Endothelial cell of umbilical vein (primary cell): Measurements from ENCODE around the gene TECTA. TPM values are rescaled to one million over a fixed set of nuclear protein-coding genes. Genes with fewer than 3 reads are reported as not detected.

Source experiments
- BruUV-seq: library from RNA; stranded (reverse); fragments of 400-500 nt; replicated peaks from 2 replicates; lab custom pipeline; 2021; lab: Mats Ljungman, UMichigan
- CTCF ChIA-PET: fragments of 300-600, 350-600 bp; sonication (Branson Sonifier 250); formaldehyde crosslinking; loops from one replicate; lab custom pipeline; 2021; ENCODE audit warnings: antibody characterized with exemption, inconsistent platforms; lab: Charles Lee
- POLR2A ChIA-PET: fragments of 300-600, 350-600 bp; sonication (Branson Sonifier 250); formaldehyde crosslinking; loops from one replicate; lab custom pipeline; 2021; ENCODE audit warnings: antibody characterized with exemption, inconsistent platforms; lab: Charles Lee
- DNase-seq: peaks from one replicate; pipeline ENCODE4 v3.0.0-alpha.2; 2011; ENCODE audit warnings: low read depth, low spot score
- FAIRE-seq: peaks from 2 replicates; lab custom pipeline; 2011; peaks lifted over from hg19 to GRCh38; lab: Jason Lieb, UNC
- H2AFZ ChIP-seq: 2 replicates; pipeline ENCODE4 v1.6.0; 2012; ENCODE audit warnings: low read depth, low read length, control low read depth, inconsistent platforms
- H3K27ac ChIP-seq: 2 replicates; pipeline ENCODE4 v1.5.1; 2011; ENCODE audit warnings: low read depth, mild to moderate bottlenecking, control low read depth, low read length, moderate library complexity; ENCODE audit not compliant: insufficient read depth
- H3K27me3 ChIP-seq, 2 experiments: 2 replicates each; pipeline versions ENCODE4 v1.6.0 to v1.6.1; 2011; ENCODE audit warnings: low read length in 2 of 2, mixed read lengths in 1 of 2; ENCODE audit not compliant: control insufficient read depth in 2 of 2, insufficient read depth in 2 of 2
- H3K36me3 ChIP-seq, 2 experiments: 2 replicates in 1 of 2; 3 replicates in 1 of 2; pipeline ENCODE4 v1.5.1; 2011; ENCODE audit warnings: low read length in 2 of 2, mild to moderate bottlenecking in 1 of 2, moderate library complexity in 1 of 2; ENCODE audit not compliant: control insufficient read depth in 2 of 2, insufficient read depth in 2 of 2; ENCODE audit errors: extremely low read depth in 1 of 2
- H3K4me1 ChIP-seq: 3 replicates; pipeline ENCODE4 v1.5.1; 2011; ENCODE audit warnings: mild to moderate bottlenecking, low read length; ENCODE audit not compliant: control insufficient read depth, insufficient read depth; ENCODE audit errors: extremely low read depth
- H3K4me2 ChIP-seq: 2 replicates; pipeline ENCODE4 v1.6.1; 2011; ENCODE audit warnings: low read length, control low read depth, mixed read lengths; ENCODE audit not compliant: insufficient read depth
- H3K4me3 ChIP-seq, 3 experiments: fragments of 200-600 bp in 1 of 3; sonication (generic), shearing (Covaris generic) in 1 of 3; replicated peaks in 1 of 3; 2 replicates each; pipeline ENCODE4 v1.5.1; 2011 to 2016; ENCODE audit warnings: control low read depth in 3 of 3, low read length in 3 of 3, mild to moderate bottlenecking in 2 of 3, inconsistent platforms in 1 of 3, low read depth in 1 of 3, moderate library complexity in 1 of 3; ENCODE audit not compliant: insufficient read depth in 1 of 3
- H3K79me2 ChIP-seq: 2 replicates; pipeline ENCODE4 v1.6.0; 2012; ENCODE audit warnings: low read length, inconsistent platforms; ENCODE audit not compliant: control insufficient read depth, insufficient read depth
- H3K9ac ChIP-seq: replicated peaks from 2 replicates; pipeline ENCODE3; 2011; ENCODE audit warnings: low read length, control low read depth; ENCODE audit not compliant: insufficient read depth; ENCODE audit errors: extremely low read depth
- H3K9me1 ChIP-seq: replicated peaks from 3 replicates; pipeline ENCODE4 v1.6.0; 2011; ENCODE audit warnings: mild to moderate bottlenecking, low read length; ENCODE audit not compliant: control insufficient read depth, insufficient read depth; ENCODE audit errors: extremely low read depth
- H3K9me3 ChIP-seq: replicated peaks from 2 replicates; pipeline ENCODE4 v1.5.1; 2012; ENCODE audit warnings: low read length, inconsistent platforms; ENCODE audit not compliant: control insufficient read depth, insufficient read depth
- H4K20me1 ChIP-seq: replicated peaks from 2 replicates; pipeline ENCODE3; 2011; ENCODE audit warnings: mild to moderate bottlenecking, low read length; ENCODE audit not compliant: control insufficient read depth, insufficient read depth; ENCODE audit errors: extremely low read depth
- CTCF ChIP-seq, 2 donors: IDR thresholded peaks; 1 replicate in 1 of 2; 2 replicates in 1 of 2; pipeline ENCODE4 v1.5.1; 2011; ENCODE audit warnings: low read length in 2 of 2, mild to moderate bottlenecking in 2 of 2, moderate library complexity in 2 of 2, control low read depth in 1 of 2, inconsistent platforms in 1 of 2, low read depth in 1 of 2; ENCODE audit not compliant: insufficient read depth in 1 of 2; ENCODE audit errors: extremely low read depth in 1 of 2
- EZH2 ChIP-seq: IDR thresholded peaks from 2 replicates; pipeline ENCODE4 v1.6.1; 2012; ENCODE audit warnings: borderline replicate concordance, low read depth, mild to moderate bottlenecking, moderate library complexity, low read length, inconsistent platforms; ENCODE audit not compliant: severe bottlenecking
- FOS ChIP-seq: IDR thresholded peaks from 2 replicates; pipeline ENCODE4 v1.6.1; 2011; ENCODE audit warnings: mild to moderate bottlenecking, low read length, moderate library complexity, borderline replicate concordance; ENCODE audit not compliant: insufficient read depth
- GATA2 ChIP-seq: IDR thresholded peaks from 2 replicates; pipeline ENCODE4 v1.7.0; 2011; ENCODE audit warnings: low read depth, mild to moderate bottlenecking, moderate library complexity, mixed read lengths, low read length; ENCODE audit not compliant: insufficient read length, insufficient read depth
- JUN ChIP-seq: IDR thresholded peaks from 2 replicates; pipeline ENCODE4 v1.6.1; 2011; ENCODE audit warnings: borderline replicate concordance, low read depth; ENCODE audit not compliant: insufficient read length, insufficient read depth
- MAX ChIP-seq: IDR thresholded peaks from 2 replicates; pipeline ENCODE4 v1.6.1; 2011; ENCODE audit not compliant: insufficient read depth, insufficient read length
- MYC ChIP-seq: IDR thresholded peaks from one replicate; pipeline ENCODE4 v1.6.1; 2011; ENCODE audit warnings: mild to moderate bottlenecking, low read depth, low read length
- POLR2A ChIP-seq: IDR thresholded peaks from 2 replicates; pipeline ENCODE4 v1.6.1; 2012; ENCODE audit warnings: low read depth, mild to moderate bottlenecking, control low read depth, low read length
- POLR2AphosphoS5 ChIP-seq: IDR thresholded peaks from 2 replicates; pipeline ENCODE4 v1.6.1; 2012; ENCODE audit warnings: low read depth, mild to moderate bottlenecking, control low read depth, low read length, moderate library complexity; ENCODE audit not compliant: insufficient read depth
- dilution Hi-C: fragments of 300-500 bp; cut with MboI; formaldehyde crosslinking; loops from one replicate; pipeline ENCODE4 v1.15.0; 2019; ENCODE audit warnings: low sequenced_read_pairs; ENCODE audit not compliant: extremely low pct_ligation_motif_present
- intact Hi-C: fragments of 100-400 bp; cut with micrococcal nuclease; formaldehyde crosslinking; loops from one replicate; pipeline ENCODE4 v1.10.0; 2022
- polyA plus RNA-seq, 4 experiments: library from polyadenylated mRNA; depleted of rRNA in 3 of 4; stranded (reverse) in 3 of 4; unstranded in 1 of 4; fragments of >200 nt; gene quantifications; 2 replicates each; pipeline versions ENCODE4 v1.2.1 to v1.2.3, GENCODE V29; 2011 to 2012; ENCODE audit warnings: missing spikeins in 1 of 4
- total RNA-seq: library from RNA; stranded (reverse); gene quantifications from 2 replicates; pipeline ENCODE4 v1.2.3, GENCODE V29; 2021

Gene TECTA
- total and polyA plus RNA-seq, 2 donors (not counting 3 experiments of a cell fraction or from before 2014, with no cell fraction given) = 0.44 to 0.69 TPM

DNA sequence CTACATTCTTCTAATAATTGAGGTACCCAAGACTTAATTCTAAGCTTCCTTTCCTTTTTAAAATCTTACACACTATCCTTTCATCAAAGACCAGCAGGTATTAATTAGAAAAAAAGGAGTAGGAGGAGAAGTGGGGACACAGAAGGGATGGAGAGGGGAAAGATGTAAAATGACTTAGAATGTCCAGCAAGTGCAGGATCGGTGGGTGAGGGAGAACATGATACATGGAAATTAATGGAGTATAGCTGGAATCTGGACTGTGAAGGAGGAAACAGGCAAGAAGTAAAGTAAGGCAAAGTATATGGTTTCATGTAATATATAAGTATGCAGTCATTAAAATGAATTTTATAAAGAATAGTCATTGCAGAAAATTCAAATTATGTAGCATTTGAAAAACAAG, 127.8 kb downstream of the TECTA start:
- Histone ChIP-seq H3K27ac (no peak overlapping the region), H3K9me3 (no peaks in the 10 kb centered on the region), H3K4me3 (no peak overlapping the region), H4K20me1 (no peaks in the 10 kb centered on the region), H3K9ac (no peak overlapping the region), H3K36me3 (no peaks in the 10 kb centered on the region), H3K9me1 (no peaks in the 10 kb centered on the region), H3K27me3 (no peaks in the 10 kb centered on the region), H3K4me2 (no peak overlapping the region), H3K4me1 (no peaks in the 10 kb centered on the region), H2AFZ (no peak overlapping the region), H3K79me2 (no peaks in the 10 kb centered on the region)
- no TSS peak for BruUV-seq
- TF ChIP-seq POLR2A (no peak), GATA2 (no peak), EZH2 (no peak), POLR2AphosphoS5 (no peak), MYC (no peak), JUN (no peak), MAX (no peak), FOS (no peak), CTCF (IDR thresholded peaks at IDR 0.05; ENCODE audit: extremely low read depth in 1 of 2, insufficient read depth in 1 of 2, low read depth in 1 of 2, low read length in 2 of 2) (no peak)
- ChIA-PET POLR2A (no interaction called here), CTCF (no interaction called here)
- intact Hi-C loops (no loop called here), dilution Hi-C loops (no loop called here)
- FAIRE-seq (no peak), DNase-seq (no peak)
